Limb (tissue), 2 donors: ENCODE results near the gene DPP3.

Experiments
- DNase-seq, 2 donors: peaks; one replicate each; pipeline ENCODE4 v3.0.0-alpha.2; 2016; ENCODE audit errors: extremely low spot score in 2 of 2

The DPP3 gene

GRCh38 chr11:66464916-66465315 lies 15.3 kb upstream of the DPP3 start:
- DNase-seq: no peak

- DNase-seq: peak in 1 of 2 donors; percentile 37
These were observed 14.6 kb upstream of the DPP3 start for GRCh38 chr11:66465373-66466224.

GRCh38 chr11:66466225-66467033 lies 13.8 kb upstream of the DPP3 start, which contains the start of gene PELI3:
PELI3 (plus strand) TSS chr11:66466905; CDS start chr11:66468129, 1,224 bp downstream.
- DNase-seq: peak; percentile 93 to 99

GRCh38 chr11:66467034-66467659 lies 13.1 kb upstream of the DPP3 start:
- peak in 1 of 2 donors; percentile 19 for DNase-seq

GRCh38 chr11:66467756-66468155 lies 12.5 kb upstream of the DPP3 start:
- DNase-seq: no peak

GRCh38 chr11:66468691-66469090 lies 11.5 kb upstream of the DPP3 start:
- no peak for DNase-seq

GRCh38 chr11:66469441-66469840 lies 10.8 kb upstream of the DPP3 start:
- DNase-seq: no peak

GRCh38 chr11:66470015-66470414 lies 10.2 kb upstream of the DPP3 start:
- DNase-seq: no peak

- no peak for DNase-seq
These were observed 9.1 kb upstream of the DPP3 start for GRCh38 chr11:66471142-66471541.

- DNase-seq: no peak
These were observed 8.2 kb upstream of the DPP3 start for GRCh38 chr11:66472054-66472453.

- DNase-seq: no peak
These were observed 7.1 kb upstream of the DPP3 start for GRCh38 chr11:66473167-66473566.

- DNase-seq: no peak
These were observed 6.4 kb upstream of the DPP3 start for GRCh38 chr11:66473608-66474515.

GRCh38 chr11:66475349-66476172 lies 4.7 kb upstream of the DPP3 start:
- DNase-seq: no peak

GRCh38 chr11:66476173-66476840 lies 3.9 kb upstream of the DPP3 start:
- no peak for DNase-seq

- no peak for DNase-seq
These were observed 3.4 kb upstream of the DPP3 start for GRCh38 chr11:66476841-66477251.

- no peak for DNase-seq
These were observed 2.7 kb upstream of the DPP3 start for GRCh38 chr11:66477263-66478201.

- DNase-seq: peak in 1 of 2 donors; percentile 39
These were observed 1.4 kb upstream of the DPP3 start for GRCh38 chr11:66478729-66479393.
